Muscle of leg (tissue), 11 donors: ENCODE data around the gene SMARCA5. TPM values are rescaled to one million over a fixed set of nuclear protein-coding genes. Genes with fewer than 3 reads are reported as not detected.

ENCODE experiments used
- DNase-seq: peaks from one replicate; pipeline ENCODE4 v3.0.0; 2013
- H3K27ac ChIP-seq: one replicate; pipeline ENCODE4 v1.5.1; 2013; ENCODE audit warnings: mild to moderate bottlenecking, low read length, control low read depth
- H3K27me3 ChIP-seq: one replicate; pipeline ENCODE4 v1.6.1; 2013; ENCODE audit warnings: low read length; ENCODE audit not compliant: control insufficient read depth, insufficient read depth
- H3K36me3 ChIP-seq: one replicate; pipeline ENCODE4 v1.6.1; 2013; ENCODE audit warnings: low read length; ENCODE audit not compliant: control insufficient read depth, insufficient read depth
- H3K4me1 ChIP-seq: one replicate; pipeline ENCODE4 v1.6.1; 2013; ENCODE audit warnings: low read length; ENCODE audit not compliant: control insufficient read depth, insufficient read depth
- H3K4me3 ChIP-seq: one replicate; pipeline ENCODE4 v1.5.1; 2013; ENCODE audit warnings: low read length, control low read depth
- H3K9me3 ChIP-seq: replicated peaks from 2 replicates; pipeline ENCODE4 v1.6.1; 2013; ENCODE audit warnings: low read depth, low read length; ENCODE audit not compliant: control insufficient read depth
- WGBS: methylation state at CpG from one replicate; pipeline ENCODE4 v1.1.5; 2013; ENCODE audit warnings: missing lambda C conversion rate; ENCODE audit not compliant: insufficient coverage; 5-methylcytosine and 5-hydroxymethylcytosine counted together
- polyA plus RNA-seq, 8 donors: library from polyadenylated mRNA; unstranded; fragments of 120-200 nt; gene quantifications; one replicate each; pipeline versions ENCODE4 v1.2.1 to v1.2.3, GENCODE V29; 2013; ENCODE audit warnings: inconsistent platforms in 1 of 8, low replicate concordance in 1 of 8; ENCODE audit not compliant: insufficient read length in 8 of 8, insufficient read depth in 1 of 8
- total RNA-seq: library from RNA; stranded (reverse); fragments of 120-200 nt; gene quantifications from one replicate; pipeline ENCODE4 v1.2.4, GENCODE V29; 2013

Gene SMARCA5
- total and polyA plus RNA-seq, 9 donors, result 35.3 to 76.6 (median 60.3) TPM

- no peaks in the 10 kb centered on the region for H3K9me3 ChIP-seq
- H3K27me3 ChIP-seq, result no peaks in the 10 kb centered on the region
- WGBS, result 100% methylated on average over 2 of the region's 2 CpGs
- H3K27ac ChIP-seq, result no peak overlapping the region
- DNase-seq, result no peak
- H3K36me3 ChIP-seq, result no peaks in the 10 kb centered on the region
- H3K4me1 ChIP-seq, result no peaks in the 10 kb centered on the region
- no peak overlapping the region for H3K4me3 ChIP-seq
These were observed 24.4 kb upstream of the SMARCA5 start for GRCh38 chr4:143489106-143489505.

GRCh38 chr4:143498021-143498420, 15.5 kb upstream of the SMARCA5 start:
- WGBS, result no CpG with 5 or more reads among the region's 8 CpGs
- Histone ChIP-seq H3K4me3 (no peak overlapping the region), H3K27ac (no peak overlapping the region), H3K36me3 (no peaks in the 10 kb centered on the region), H3K4me1 (no peaks in the 10 kb centered on the region), H3K27me3 (no peaks in the 10 kb centered on the region), H3K9me3 (no peaks in the 10 kb centered on the region)
- DNase-seq, result no peak

GRCh38 chr4:143502231-143502630, 11.3 kb upstream of the SMARCA5 start:
- WGBS, result 40% methylated on average over 1 of the region's 1 CpG
- Histone ChIP-seq H3K9me3 (no peaks in the 10 kb centered on the region), H3K4me3 (no peak overlapping the region)

GRCh38 chr4:143506031-143506430, 7.5 kb upstream of the SMARCA5 start:
- WGBS, result no CpG with 5 or more reads among the region's 1 CpG
- Histone ChIP-seq H3K27me3 (no peaks in the 10 kb centered on the region), H3K36me3 (no peaks in the 10 kb centered on the region), H3K9me3 (no peaks in the 10 kb centered on the region), H3K27ac (no peak overlapping the region), H3K4me3 (no peak overlapping the region), H3K4me1 (no peaks in the 10 kb centered on the region)
- no peak for DNase-seq

More at GRCh38 chr4:143502231-143502630, 11.3 kb upstream of the SMARCA5 start:
- Histone ChIP-seq H3K4me1 (no peaks in the 10 kb centered on the region), H3K36me3 (no peaks in the 10 kb centered on the region), H3K27me3 (no peaks in the 10 kb centered on the region), H3K27ac (no peak overlapping the region)
- DNase-seq, result no peak

GRCh38 chr4:143511906-143512305, 1.6 kb upstream of the SMARCA5 start:
- WGBS, result 88% methylated on average over 2 of the region's 7 CpGs
- H3K4me3 ChIP-seq, result no peak overlapping the region

GRCh38 chr4:143512978-143513313, 556 bp upstream of the SMARCA5 start:
- H3K27ac ChIP-seq, result peak overlapping the region; percentile 100
- no peak for DNase-seq
- H3K36me3 ChIP-seq, result peaks cover 4% of the 10 kb centered on the region
- H3K4me3 ChIP-seq, result peak overlapping the region; percentile 82
- H3K27me3 ChIP-seq, result no peaks in the 10 kb centered on the region
- peaks cover 2% of the 10 kb centered on the region for H3K4me1 ChIP-seq
- no peaks in the 10 kb centered on the region for H3K9me3 ChIP-seq
- WGBS, result 0% methylated on average over 14 of the region's 18 CpGs

More at GRCh38 chr4:143511906-143512305, 1.6 kb upstream of the SMARCA5 start:
- Histone ChIP-seq H3K27ac (no peak overlapping the region), H3K9me3 (no peaks in the 10 kb centered on the region), H3K27me3 (no peaks in the 10 kb centered on the region), H3K4me1 (peaks cover 2% of the 10 kb centered on the region), H3K36me3 (no peaks in the 10 kb centered on the region)
- no peak for DNase-seq

- Histone ChIP-seq H3K4me1 (peaks cover 2% of the 10 kb centered on the region), H3K4me3 (peak overlapping the region; percentile 82), H3K27ac (peak overlapping the region; percentile 100), H3K9me3 (no peaks in the 10 kb centered on the region), H3K36me3 (peaks cover 4% of the 10 kb centered on the region), H3K27me3 (no peaks in the 10 kb centered on the region)
- no peak for DNase-seq
- 2% methylated on average over 8 of the region's 13 CpGs for WGBS
These were observed 630 bp downstream of the SMARCA5 start for GRCh38 chr4:143514169-143514495.

GRCh38 chr4:143514497-143514896, 995 bp downstream of the SMARCA5 start:
- WGBS, result 0% methylated on average over 5 of the region's 18 CpGs
- H3K36me3 ChIP-seq, result peaks cover 4% of the 10 kb centered on the region
- peak overlapping the region; percentile 82 for H3K4me3 ChIP-seq
- no peaks in the 10 kb centered on the region for H3K9me3 ChIP-seq
- H3K4me1 ChIP-seq, result peaks cover 2% of the 10 kb centered on the region
- H3K27me3 ChIP-seq, result no peaks in the 10 kb centered on the region
- peak; percentile 89 for DNase-seq
- peak overlapping the region; percentile 100 for H3K27ac ChIP-seq

- H3K4me1 ChIP-seq, result peaks cover 2% of the 10 kb centered on the region
- peak; percentile 66 for DNase-seq
These were observed 1.4 kb downstream of the SMARCA5 start for GRCh38 chr4:143514901-143515300.

GRCh38 chr4:143515905-143516304, 2.4 kb downstream of the SMARCA5 start:
- Histone ChIP-seq H3K4me1 (peaks cover 2% of the 10 kb centered on the region), H3K27me3 (no peaks in the 10 kb centered on the region), H3K36me3 (peaks cover 4% of the 10 kb centered on the region), H3K27ac (no peak overlapping the region), H3K4me3 (no peak overlapping the region), H3K9me3 (no peaks in the 10 kb centered on the region)
- no peak for DNase-seq

More at GRCh38 chr4:143514901-143515300, 1.4 kb downstream of the SMARCA5 start:
- WGBS, result no CpG with 5 or more reads among the region's 5 CpGs
- H3K4me3 ChIP-seq, result peak overlapping the region; percentile 82
- H3K27me3 ChIP-seq, result no peaks in the 10 kb centered on the region
- no peaks in the 10 kb centered on the region for H3K9me3 ChIP-seq
- H3K27ac ChIP-seq, result peak overlapping the region; percentile 100
- H3K36me3 ChIP-seq, result peaks cover 4% of the 10 kb centered on the region

- peaks cover 2% of the 10 kb centered on the region for H3K4me1 ChIP-seq
- no peak for DNase-seq
- peaks cover 10% of the 10 kb centered on the region for H3K36me3 ChIP-seq
- H3K27me3 ChIP-seq, result no peaks in the 10 kb centered on the region
- no peaks in the 10 kb centered on the region for H3K9me3 ChIP-seq
- no peak overlapping the region for H3K4me3 ChIP-seq
- WGBS, result no CpG with 5 or more reads among the region's 2 CpGs
- no peak overlapping the region for H3K27ac ChIP-seq
These were observed 4.3 kb downstream of the SMARCA5 start for GRCh38 chr4:143517764-143518163.
